Measurements from ENCODE around the gene HINFP. TPM values are rescaled to one million over a fixed set of nuclear protein-coding genes. Genes with fewer than 3 reads are reported as not detected.

The HINFP gene
- total and polyA plus RNA-seq, 2 experiments from 2014 or later, result 12.6 to 29.2 TPM

- TF ChIP-seq, protein P1, sequence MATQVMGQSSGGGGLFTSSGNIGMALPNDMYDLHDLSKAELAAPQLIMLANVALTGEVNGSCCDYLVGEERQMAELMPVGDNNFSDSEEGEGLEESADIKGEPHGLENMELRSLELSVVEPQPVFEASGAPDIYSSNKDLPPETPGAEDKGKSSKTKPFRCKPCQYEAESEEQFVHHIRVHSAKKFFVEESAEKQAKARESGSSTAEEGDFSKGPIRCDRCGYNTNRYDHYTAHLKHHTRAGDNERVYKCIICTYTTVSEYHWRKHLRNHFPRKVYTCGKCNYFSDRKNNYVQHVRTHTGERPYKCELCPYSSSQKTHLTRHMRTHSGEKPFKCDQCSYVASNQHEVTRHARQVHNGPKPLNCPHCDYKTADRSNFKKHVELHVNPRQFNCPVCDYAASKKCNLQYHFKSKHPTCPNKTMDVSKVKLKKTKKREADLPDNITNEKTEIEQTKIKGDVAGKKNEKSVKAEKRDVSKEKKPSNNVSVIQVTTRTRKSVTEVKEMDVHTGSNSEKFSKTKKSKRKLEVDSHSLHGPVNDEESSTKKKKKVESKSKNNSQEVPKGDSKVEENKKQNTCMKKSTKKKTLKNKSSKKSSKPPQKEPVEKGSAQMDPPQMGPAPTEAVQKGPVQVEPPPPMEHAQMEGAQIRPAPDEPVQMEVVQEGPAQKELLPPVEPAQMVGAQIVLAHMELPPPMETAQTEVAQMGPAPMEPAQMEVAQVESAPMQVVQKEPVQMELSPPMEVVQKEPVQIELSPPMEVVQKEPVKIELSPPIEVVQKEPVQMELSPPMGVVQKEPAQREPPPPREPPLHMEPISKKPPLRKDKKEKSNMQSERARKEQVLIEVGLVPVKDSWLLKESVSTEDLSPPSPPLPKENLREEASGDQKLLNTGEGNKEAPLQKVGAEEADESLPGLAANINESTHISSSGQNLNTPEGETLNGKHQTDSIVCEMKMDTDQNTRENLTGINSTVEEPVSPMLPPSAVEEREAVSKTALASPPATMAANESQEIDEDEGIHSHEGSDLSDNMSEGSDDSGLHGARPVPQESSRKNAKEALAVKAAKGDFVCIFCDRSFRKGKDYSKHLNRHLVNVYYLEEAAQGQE (IDR thresholded peaks at IDR 0.05; ENCODE audit: unreplicated experiment), result no peak
- TF ChIP-seq STAT1 (IDR thresholded peaks at IDR 0.05; ENCODE audit: unreplicated experiment) (no peak), ZNF462 (CRISPR knock-in tag; IDR thresholded peaks at IDR 0.05) (no peak), POLR2AphosphoS5 (IDR thresholded peaks at IDR 0.05; ENCODE audit: low read depth) (peak; percentile 93), EZH2phosphoT487 (IDR thresholded peaks at IDR 0.05; ENCODE audit: unreplicated experiment) (no peak), NANOG (IDR thresholded peaks at IDR 0.05; ENCODE audit: borderline replicate concordance) (no peak)
Observed at GRCh38 chr11:119084663-119085436, 36.5 kb upstream of the HINFP start, which contains the start of gene HMBS (continued).
